Cardiac muscle cell (in vitro differentiated cells and primary cell): Measurements from ENCODE around the gene TNFRSF11A. TPM values are rescaled to one million over a fixed set of nuclear protein-coding genes. Genes with fewer than 3 reads are reported as not detected.
A peak's percentile ranks its signal among the peaks of the same experiment; 100 is the strongest.

Source experiments
- DNase-seq, 2 donors: peaks; one replicate each; pipeline versions ENCODE4 v3.0.0 to v3.0.0-alpha.2; 2010 to 2017; ENCODE audit warnings: low read depth in 1 of 2, low spot score in 1 of 2
- H3K27ac ChIP-seq: fragments of 200-600 bp; sonication (generic); 2 replicates; pipeline ENCODE4 v1.5.1; 2016
- H3K27me3 ChIP-seq: fragments of 200-600 bp; sonication (generic); 2 replicates; pipeline ENCODE4 v1.6.0; 2016; ENCODE audit warnings: control low read depth
- H3K36me3 ChIP-seq: fragments of 200-600 bp; sonication (generic); 2 replicates; pipeline ENCODE4 v1.5.1; 2016; ENCODE audit warnings: control low read depth
- H3K4me1 ChIP-seq: fragments of 200-600 bp; sonication (generic); 2 replicates; pipeline ENCODE4 v1.8.1; 2017; ENCODE audit warnings: low read depth, mild to moderate bottlenecking, mixed run types
- H3K4me3 ChIP-seq: fragments of 200-600 bp; sonication (generic); 2 replicates; pipeline ENCODE4 v1.5.1; 2016; ENCODE audit warnings: mild to moderate bottlenecking
- H3K9me3 ChIP-seq: fragments of 200-600 bp; sonication (generic); 2 replicates; pipeline ENCODE4 v1.5.1; 2017; ENCODE audit warnings: low read depth, mild to moderate bottlenecking, control low read depth
- polyA plus RNA-seq: library from polyadenylated mRNA; unstranded; fragments of >200 nt; fragmentation: Nextera tagmentation; extraction: Ambion mirVana; gene quantifications from 2 replicates; pipeline ENCODE4 v1.2.1, GENCODE V29; 2016
- total RNA-seq: library from RNA; depleted of rRNA; stranded (reverse); fragments of >200 nt; gene quantifications from 2 replicates; pipeline ENCODE4 v1.2.3, GENCODE V29; 2016
- TF ChIP-seq, protein P1 (sequence below): IDR thresholded peaks from 2 replicates; pipeline ENCODE4 v1.5.1; 2012; ENCODE audit warnings: low read depth, mild to moderate bottlenecking, low read length

The TNFRSF11A gene
- total RNA-seq (0.56 and 1.2 TPM in 2 replicates), polyA plus RNA-seq (0.66 and 1.4 TPM in 2 replicates)

DNA sequence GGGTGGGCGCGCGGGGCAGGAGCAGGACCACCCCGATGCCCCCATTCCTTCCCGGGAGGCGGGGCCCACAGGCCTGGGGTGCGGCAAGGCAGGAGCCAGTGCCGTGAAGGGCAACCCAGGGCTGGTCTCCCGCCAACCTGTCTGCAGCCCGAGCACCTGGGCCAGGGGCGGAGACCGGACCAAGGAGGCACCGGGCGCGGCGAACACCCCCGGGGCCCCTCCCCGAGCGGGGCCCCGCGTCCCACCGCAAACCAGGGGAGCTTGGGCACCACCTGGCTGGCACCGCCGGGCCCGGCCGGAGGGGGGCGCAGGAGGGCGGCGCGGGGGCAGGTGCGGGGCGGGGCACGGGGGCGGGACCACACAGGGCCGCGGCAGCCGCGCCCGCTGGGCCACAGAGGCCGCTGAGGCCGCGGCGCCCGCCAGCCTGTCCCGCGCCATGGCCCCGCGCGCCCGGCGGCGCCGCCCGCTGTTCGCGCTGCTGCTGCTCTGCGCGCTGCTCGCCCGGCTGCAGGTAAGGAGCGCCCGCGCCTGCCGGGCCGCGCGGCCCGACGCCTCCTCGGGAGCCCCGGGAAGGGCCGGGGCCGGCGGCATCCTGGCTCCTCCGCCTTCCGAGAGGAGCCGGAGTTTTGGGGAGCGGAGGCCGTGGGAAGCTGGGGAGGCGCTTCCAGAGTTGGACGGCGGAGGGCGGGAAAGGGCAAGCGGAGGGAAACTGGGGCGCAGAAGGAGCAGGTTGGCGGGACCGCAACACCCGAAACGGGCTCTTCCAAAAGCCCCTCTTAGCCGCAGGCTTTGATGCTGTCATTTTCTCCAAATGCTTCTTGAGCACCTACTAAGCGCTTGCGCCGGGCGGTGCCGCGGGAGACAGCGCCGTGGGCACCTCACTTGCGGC, at the start of gene TNFRSF11A:
Gene TNFRSF11A (plus strand): TSS at position 394 of the 889 bp plus-strand sequence. CDS start 43 bp downstream, at position 437.
- H3K9me3 ChIP-seq = no peaks in the 10 kb centered on the region
- peaks cover 42% of the 10 kb centered on the region for H3K27me3 ChIP-seq
- H3K27ac ChIP-seq = no peak within 1 kb of the TSS
- peak within 1 kb of the TSS; percentile 61 for H3K4me3 ChIP-seq
- no peaks in the 10 kb centered on the region for H3K36me3 ChIP-seq
- H3K4me1 ChIP-seq = peaks cover 17% of the 10 kb centered on the region
- peak in 1 of 2 donors; percentile 78 for DNase-seq
- TF ChIP-seq, protein P1, sequence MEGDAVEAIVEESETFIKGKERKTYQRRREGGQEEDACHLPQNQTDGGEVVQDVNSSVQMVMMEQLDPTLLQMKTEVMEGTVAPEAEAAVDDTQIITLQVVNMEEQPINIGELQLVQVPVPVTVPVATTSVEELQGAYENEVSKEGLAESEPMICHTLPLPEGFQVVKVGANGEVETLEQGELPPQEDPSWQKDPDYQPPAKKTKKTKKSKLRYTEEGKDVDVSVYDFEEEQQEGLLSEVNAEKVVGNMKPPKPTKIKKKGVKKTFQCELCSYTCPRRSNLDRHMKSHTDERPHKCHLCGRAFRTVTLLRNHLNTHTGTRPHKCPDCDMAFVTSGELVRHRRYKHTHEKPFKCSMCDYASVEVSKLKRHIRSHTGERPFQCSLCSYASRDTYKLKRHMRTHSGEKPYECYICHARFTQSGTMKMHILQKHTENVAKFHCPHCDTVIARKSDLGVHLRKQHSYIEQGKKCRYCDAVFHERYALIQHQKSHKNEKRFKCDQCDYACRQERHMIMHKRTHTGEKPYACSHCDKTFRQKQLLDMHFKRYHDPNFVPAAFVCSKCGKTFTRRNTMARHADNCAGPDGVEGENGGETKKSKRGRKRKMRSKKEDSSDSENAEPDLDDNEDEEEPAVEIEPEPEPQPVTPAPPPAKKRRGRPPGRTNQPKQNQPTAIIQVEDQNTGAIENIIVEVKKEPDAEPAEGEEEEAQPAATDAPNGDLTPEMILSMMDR = peak; percentile 18

DNA sequence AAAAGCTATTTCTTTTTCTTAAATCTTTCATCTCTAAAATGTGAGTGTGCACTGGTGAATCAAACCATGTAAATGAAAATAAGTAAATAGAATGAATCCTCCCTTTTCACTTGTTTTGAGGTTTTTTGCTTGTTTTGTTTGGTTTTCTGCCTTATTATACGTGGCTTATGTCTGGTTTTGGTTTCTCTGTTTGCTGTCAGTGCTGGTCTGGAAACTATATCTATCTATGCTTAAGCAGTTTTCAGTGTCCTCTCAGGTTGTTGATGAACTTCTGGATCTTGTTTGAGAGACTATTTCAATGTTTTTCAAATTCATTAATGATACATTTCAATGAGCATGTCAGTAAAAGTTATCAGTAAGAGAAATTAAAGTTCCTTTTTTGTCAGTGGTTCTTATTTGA, 48.1 kb upstream of the TNFRSF11A start:
- TF ChIP-seq, protein P1 = no peak
- no peak for DNase-seq
- Histone ChIP-seq H3K4me1 (no peaks in the 10 kb centered on the region), H3K9me3 (no peaks in the 10 kb centered on the region), H3K27ac (no peak overlapping the region), H3K36me3 (peaks cover 30% of the 10 kb centered on the region), H3K4me3 (no peak overlapping the region), H3K27me3 (no peaks in the 10 kb centered on the region)

DNA sequence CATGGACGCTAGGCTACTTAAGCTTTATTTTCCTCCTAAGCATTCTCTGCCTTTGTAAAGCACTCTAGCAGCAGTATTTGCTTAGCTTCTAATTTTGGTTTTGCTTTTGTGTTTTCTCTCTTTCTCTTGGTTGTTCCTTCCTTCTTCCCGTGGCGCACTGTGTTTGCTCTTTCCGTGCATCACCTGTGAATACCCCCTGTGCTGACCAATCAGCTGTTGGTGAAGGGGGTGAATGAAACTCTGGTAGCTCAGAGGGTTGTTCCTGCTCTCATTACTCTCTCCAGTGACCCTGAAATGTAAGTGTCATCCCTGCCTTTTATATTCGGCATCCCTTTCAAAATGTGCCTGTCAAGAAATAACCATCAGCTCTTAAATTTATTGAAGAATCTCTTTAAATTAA, 45.5 kb upstream of the TNFRSF11A start:
- TF ChIP-seq, protein P1 = no peak
- no peaks in the 10 kb centered on the region for H3K27me3 ChIP-seq
- no peak overlapping the region for H3K27ac ChIP-seq
- H3K4me3 ChIP-seq = no peak overlapping the region
- DNase-seq = no peak
- H3K36me3 ChIP-seq = peaks cover 24% of the 10 kb centered on the region
- no peaks in the 10 kb centered on the region for H3K9me3 ChIP-seq
- no peaks in the 10 kb centered on the region for H3K4me1 ChIP-seq

DNA sequence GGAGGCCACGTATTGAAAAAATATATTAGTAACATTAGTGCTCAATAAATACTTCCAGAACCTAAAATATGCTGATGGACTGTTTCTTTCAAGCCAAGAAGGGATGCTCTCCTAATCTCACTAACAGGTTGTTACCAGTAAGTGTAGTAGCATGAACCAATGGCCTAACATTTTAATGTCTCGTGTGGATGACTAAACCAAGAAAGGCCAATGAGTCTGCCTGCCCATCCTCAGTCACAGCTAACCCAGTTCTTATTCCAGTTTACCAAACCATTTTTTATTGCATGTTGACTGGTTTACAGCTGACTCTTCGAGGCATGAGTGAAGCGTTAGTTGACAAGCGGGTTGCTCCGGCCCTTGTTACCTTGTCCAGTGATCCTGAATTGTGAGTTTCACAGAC, 45.1 kb upstream of the TNFRSF11A start:
- Histone ChIP-seq H3K9me3 (no peaks in the 10 kb centered on the region), H3K27me3 (no peaks in the 10 kb centered on the region), H3K4me3 (no peak overlapping the region), H3K27ac (no peak overlapping the region), H3K36me3 (peaks cover 20% of the 10 kb centered on the region), H3K4me1 (no peaks in the 10 kb centered on the region)
- no peak for DNase-seq
- TF ChIP-seq, protein P1 = no peak

DNA sequence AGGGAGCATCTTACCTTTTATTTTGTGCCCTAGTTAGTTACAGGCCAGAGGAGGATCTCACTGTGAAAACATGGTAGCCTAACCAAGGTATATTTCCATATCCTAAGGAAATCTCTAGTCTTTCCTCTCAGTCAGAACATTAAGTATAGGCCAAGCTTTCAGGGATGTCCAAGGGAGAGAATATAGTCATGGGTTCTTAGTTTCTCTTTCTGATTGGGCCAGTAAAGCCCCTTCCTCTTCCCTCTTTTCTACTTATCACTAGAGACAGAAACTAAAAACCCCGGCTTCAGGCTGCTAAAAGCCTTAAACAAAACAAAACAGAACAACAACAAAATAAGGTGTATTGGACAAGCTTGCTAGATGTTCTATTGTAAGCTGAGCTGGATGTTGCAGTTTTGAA, 44.3 kb upstream of the TNFRSF11A start:
- Histone ChIP-seq H3K27ac (no peak overlapping the region), H3K4me3 (no peak overlapping the region), H3K9me3 (no peaks in the 10 kb centered on the region), H3K27me3 (no peaks in the 10 kb centered on the region), H3K4me1 (no peaks in the 10 kb centered on the region), H3K36me3 (peaks cover 16% of the 10 kb centered on the region)
- TF ChIP-seq, protein P1 = no peak
- no peak for DNase-seq
